Measurements from ENCODE around the gene SLC23A2.
"Not testable (repeated sequence)": the region's sequence is repeated elsewhere in the genome, so short reads cannot be mapped to it uniquely, and the experiment has no call there.

Gene SLC23A2

GRCh38 chr20:5001174-5002076, at the start of gene SLC23A2:
SLC23A2 (minus strand) TSS chr20:5001510; CDS start chr20:4932562, 68,948 bp downstream.
- DNase-seq, result no peak

DNA sequence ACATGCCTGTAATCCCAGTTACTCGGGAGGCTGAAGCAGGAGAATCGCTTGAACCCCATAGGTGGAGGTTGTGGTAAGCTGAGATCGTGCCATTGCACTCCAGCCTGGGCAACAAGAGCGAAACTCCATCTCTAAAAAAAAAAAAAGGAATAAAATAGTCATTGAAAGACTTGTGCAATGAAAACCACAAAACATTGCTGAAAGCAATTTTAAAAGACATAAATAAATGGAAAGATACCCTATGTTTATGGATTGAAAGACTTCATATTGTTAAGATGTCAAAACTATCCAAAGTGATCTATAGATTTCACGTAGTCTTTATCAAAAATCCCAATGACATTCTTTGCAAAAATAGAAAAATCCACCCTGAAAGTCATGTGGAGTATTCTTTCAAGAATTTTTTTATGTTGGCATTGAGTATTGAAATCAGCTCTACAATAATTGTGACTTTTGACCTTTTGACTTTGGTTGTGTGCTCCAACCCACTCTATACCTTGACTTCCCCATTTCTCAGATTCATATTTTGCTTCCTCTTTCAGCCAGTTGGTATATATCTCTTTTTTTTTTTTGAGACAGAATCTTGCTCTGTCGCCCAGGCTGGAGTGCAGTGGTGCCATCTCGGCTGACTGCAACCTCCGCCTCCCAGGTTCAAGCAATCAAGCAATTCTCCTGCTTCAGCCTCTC, 45.5 kb upstream of the SLC23A2 start:
- no peak for DNase-seq

DNA sequence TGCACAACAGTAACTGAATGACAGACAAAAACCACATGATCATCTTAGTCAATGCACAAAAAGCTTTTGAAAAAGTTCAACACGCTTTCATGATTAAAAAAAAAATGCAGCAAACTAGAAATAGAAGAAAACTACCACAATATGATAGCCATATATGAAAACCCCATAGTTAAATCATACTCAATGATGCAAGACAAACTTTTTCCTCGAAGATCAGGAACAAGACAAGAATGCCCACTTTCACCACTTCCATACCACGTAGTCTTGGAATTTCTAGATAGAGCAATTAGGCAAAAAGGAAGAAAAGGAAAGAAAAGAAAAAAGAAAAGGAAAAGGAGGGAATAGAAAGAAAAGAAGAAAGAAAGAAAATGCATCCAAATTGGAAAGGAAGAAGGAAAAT, 44.6 kb upstream of the SLC23A2 start:
- DNase-seq, result no peak

DNA sequence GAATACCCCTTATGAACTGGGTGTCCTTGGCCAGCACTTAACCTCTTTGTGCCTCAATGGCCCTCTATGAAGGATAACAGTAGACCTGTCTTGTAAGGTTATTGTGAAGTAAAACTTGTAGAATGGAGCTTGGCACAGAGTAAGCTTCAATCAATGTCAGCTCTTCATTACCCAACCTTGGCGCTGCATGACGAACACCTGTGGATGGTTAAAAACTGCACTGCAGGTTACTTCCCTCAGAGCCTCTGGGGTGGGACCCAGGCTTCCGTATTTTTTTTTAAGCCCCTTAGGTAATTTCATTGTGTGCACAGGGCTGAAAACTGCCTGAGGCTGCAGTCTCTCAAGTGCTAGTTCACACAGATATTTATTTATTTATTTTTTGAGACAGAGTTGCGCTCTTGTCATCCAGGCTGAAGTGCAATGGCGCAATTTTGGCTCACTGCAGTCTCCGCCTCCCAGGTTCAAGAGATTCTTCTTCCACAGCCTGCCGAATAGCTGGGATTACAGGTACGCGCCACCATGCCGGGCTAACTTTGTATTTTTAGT, 42.8 kb upstream of the SLC23A2 start:
- no peak for DNase-seq

GRCh38 chr20:5041433-5041832, 40.1 kb upstream of the SLC23A2 start:
- DNase-seq, result no peak

GRCh38 chr20:5040345-5040744, 39.0 kb upstream of the SLC23A2 start:
- DNase-seq, result no peak

- DNase-seq, result no peak
Observed at GRCh38 chr20:5039889-5040288, 38.6 kb upstream of the SLC23A2 start.

DNA sequence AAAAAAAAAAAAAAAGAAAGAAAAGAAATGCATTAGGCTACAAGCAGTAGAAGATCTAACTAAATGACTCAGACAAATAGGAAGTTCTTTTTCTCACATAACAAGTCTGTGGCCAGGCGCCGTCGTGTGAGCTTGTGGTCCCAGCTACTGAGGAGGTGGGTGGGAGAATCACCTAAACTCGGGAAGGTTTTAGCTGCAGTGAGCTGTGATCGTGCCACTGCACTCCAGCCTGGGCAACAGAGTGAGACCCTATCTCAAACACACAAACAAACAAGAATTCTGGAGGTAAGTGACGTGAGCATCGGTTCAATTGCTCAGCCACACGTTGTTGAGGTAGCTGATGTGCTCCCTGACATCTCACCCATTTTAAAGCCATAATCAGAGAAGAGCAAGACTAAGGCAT, 37.9 kb upstream of the SLC23A2 start:
- no peak for DNase-seq

DNA sequence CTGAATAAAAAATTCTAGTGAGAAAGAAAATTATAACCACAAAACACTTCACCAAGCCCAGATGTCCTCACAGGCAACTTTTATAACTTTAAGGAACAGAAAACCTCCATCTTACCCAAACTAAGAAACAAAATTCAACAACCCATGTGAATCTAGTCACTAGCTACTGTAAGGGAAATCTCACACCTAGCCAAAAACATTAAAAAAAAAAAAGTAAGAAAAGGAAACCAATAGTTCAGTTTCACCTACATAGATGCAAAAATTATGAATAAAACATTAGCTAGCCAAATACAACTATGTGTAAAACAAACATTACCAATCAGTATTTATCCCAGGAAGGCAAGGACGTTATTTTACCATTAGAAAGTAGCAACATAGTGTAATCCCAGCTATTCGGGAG, 35.5 kb upstream of the SLC23A2 start:
- no peak for DNase-seq

- not testable (repeated sequence) for DNase-seq
Observed at GRCh38 chr20:5035518-5035917, 34.2 kb upstream of the SLC23A2 start.

GRCh38 chr20:5033566-5033965, 32.3 kb upstream of the SLC23A2 start:
- no peak for DNase-seq

DNA sequence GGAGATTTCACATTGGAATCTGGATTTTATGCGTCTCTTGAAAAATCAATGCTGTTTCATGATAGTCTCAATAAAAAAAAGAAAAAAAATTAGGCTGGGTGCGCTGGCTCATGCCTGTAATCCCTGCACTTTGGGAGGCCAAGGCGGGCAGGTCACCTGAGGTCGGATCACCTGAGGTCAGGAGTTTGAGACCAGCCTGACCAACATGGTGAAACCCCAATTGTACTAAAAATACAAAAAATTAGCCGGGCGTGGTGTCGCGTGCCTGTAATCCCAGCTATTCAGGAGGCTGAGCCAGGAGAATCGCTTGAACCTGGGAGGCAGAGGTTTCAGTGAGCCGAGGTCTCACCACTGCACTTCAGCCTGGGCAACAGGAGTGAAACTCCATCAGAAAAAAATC, 30.4 kb upstream of the SLC23A2 start:
- DNase-seq, result not testable (repeated sequence)

GRCh38 chr20:5031206-5031557, 29.9 kb upstream of the SLC23A2 start:
- DNase-seq, result no peak

DNA sequence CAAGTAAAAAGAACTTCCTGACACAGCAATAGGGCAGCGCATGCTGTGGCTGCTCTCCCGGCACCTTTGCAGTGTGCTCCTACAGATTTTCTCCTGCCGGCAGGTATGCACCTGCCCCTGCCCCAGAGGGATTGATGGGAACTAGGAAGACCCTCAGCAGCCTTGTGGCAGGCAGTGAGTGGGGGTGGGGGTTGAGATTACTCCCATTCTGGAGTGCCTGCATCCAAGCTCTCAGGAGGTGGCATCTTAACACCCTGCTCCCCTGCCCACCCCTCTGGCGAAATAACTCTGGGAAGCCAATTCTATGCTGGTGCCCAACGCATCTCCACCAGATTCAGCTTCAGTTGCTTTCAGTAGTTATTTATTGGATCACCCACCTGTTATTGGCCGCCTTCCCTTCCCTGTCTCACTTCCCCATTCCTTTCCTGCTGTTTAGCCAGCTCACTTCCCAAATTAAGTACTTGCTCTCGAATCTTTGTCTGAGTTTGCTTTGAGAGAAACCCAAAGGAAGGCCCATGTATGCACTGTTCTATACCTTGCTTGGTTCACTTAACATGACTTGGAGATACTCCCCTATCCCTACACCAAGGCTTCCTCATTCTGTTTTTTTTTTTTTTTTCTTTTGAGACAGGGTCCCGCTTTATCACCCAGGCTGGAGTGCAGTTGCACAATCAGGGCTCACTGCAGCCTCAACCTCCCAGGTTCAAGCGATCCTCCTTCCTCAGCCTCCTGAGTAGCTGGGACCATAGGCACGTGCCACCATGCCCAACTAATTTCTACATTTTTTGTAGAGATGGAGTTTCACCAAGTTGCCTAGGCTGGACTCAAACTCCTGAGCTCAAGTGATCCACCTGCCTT, 29.3 kb upstream of the SLC23A2 start:
- DNase-seq, result no peak

- DNase-seq, result not testable (repeated sequence)
Observed at GRCh38 chr20:5028258-5029059, 27.1 kb upstream of the SLC23A2 start.

DNA sequence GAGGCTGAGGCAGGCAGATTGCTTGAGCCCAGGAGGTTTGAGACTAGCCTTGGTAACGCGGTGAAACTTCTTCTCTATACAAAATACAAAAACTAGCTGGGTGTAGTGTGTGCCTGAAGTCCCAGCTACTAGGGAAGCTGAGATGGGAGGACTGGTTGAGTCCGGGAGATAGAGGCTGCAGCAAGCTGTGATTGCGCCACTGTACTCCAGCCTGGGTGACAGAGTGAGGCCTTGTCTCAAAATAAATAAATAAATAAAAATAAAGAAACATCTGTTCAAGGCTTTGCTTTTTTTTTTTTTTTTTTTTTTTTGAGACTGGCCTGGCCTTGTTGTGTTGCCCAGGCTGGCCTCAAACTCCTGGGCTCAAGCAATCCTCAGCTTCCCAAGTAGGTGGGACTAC, 23.7 kb upstream of the SLC23A2 start:
- DNase-seq, result no peak

GRCh38 chr20:5024103-5024502, 22.8 kb upstream of the SLC23A2 start:
- DNase-seq, result no peak

DNA sequence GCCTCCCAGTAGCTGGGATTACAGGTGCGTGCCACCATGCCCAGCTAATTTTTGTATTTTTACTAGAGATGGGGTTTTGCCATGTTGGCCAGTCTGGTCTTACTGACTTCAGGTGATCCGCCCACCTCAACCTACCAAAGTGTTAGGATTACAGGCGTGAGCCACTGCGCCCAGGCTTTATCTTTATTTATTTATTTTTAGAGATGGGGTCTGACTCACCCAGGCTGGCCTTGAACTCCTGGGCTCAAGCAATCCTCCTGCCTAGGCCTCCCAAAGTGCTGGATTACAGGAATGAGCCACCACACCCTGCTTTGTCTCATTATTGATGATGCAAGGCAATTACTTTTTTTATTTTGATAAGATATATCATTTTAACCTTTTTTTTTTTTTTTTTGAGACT, 21.9 kb upstream of the SLC23A2 start:
- not testable (repeated sequence) for DNase-seq

DNA sequence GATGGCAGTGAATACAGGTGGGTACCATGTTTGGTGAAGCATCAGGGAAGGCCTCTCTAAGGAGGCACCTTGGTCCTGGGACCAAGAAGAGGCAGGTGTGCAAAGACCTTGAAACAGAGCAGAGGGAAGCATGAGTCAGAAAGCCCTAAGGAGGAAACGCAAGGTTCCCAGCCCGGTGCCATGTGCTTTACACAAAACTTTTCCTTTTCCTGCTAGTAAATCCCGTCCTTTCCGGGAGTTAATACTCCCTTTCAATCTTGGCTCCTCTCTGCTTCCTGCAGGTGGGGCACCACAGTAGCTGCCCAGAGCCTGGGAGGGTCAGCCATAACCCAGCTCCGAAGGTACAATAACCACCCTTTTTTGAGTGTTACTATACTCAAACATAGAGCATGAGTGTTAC, 19.4 kb upstream of the SLC23A2 start:
- no peak for DNase-seq

DNA sequence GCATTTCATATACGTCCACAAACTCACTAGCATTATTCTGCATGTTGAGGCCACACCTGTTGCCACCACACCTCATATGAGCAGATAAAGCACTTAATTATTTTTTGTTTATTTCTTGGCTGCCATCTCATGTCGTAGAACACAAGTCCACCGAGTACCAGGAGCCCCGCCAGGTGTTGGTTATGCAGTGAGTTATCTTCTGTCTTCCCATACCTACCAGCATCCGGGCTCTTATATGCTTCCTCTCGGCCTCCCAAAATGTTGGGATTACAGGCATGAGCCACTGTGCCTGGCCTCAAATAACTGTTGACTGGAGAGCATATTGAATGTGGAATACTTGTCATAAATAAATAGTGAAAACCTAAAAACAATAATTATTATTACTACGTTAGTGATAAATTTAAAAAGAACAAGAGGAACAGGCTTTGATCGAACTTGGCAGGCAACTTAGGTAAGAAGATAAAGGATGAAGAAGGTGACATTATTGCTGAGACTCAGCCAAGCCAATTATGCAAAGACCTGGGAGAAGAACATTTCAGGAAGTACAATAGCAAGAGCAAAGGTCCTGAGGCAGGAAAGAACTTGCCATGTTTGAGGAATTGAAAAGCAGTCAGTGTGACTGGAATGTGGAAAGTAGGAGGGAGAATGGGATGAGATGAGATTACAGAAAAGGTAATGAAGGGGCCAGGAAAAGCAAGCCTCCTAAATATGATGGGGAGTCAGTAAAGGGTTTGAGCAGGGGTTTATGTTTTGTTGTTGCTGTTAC, 12.6 kb upstream of the SLC23A2 start:
- no peak for DNase-seq

GRCh38 chr20:5008759-5009158, 7.4 kb upstream of the SLC23A2 start:
- DNase-seq, result no peak
